Lung (tissue), 12 donors: ENCODE results near the gene ENOSF1. TPM values are rescaled to one million over a fixed set of nuclear protein-coding genes. Genes with fewer than 3 reads are reported as not detected.

Experiments
- ATAC-seq: fragments of 200-7000 bp; cut with Tn5 transposase; one replicate; pipeline ENCODE4 v1.9.1; 2020; ENCODE audit warnings: moderate number of reproducible peaks; ENCODE audit not compliant: insufficient read depth, low FRiP score
- DNase-seq, 3 donors: peaks; one replicate each; pipeline ENCODE4 v3.0.0-alpha.2; 2013 to 2017
- H3K27ac ChIP-seq, 2 donors: one replicate each; pipeline ENCODE4 v1.5.1; 2013; ENCODE audit warnings: mild to moderate bottlenecking in 2 of 2, moderate library complexity in 2 of 2, control low read depth in 1 of 2, inconsistent platforms in 1 of 2, low read depth in 1 of 2, low read length in 1 of 2
- H3K27me3 ChIP-seq, 3 donors: one replicate each; pipeline ENCODE4 v1.5.1; 2013; ENCODE audit warnings: low read length in 2 of 3; ENCODE audit not compliant: control insufficient read depth in 3 of 3, insufficient read depth in 3 of 3
- H3K36me3 ChIP-seq, 4 donors: one replicate each; pipeline ENCODE4 v1.5.1; 2013; ENCODE audit warnings: low read length in 4 of 4, mild to moderate bottlenecking in 1 of 4, moderate library complexity in 1 of 4; ENCODE audit not compliant: control insufficient read depth in 4 of 4, insufficient read depth in 4 of 4
- H3K4me1 ChIP-seq, 5 donors: one replicate each; pipeline ENCODE4 v1.5.1; 2013; ENCODE audit warnings: low read length in 5 of 5, mild to moderate bottlenecking in 2 of 5, moderate library complexity in 1 of 5; ENCODE audit not compliant: control insufficient read depth in 5 of 5, insufficient read depth in 5 of 5
- H3K4me3 ChIP-seq: one replicate; pipeline ENCODE4 v1.5.1; 2013; ENCODE audit warnings: mild to moderate bottlenecking, control low read depth, moderate library complexity
- H3K9ac ChIP-seq, 2 donors: one replicate each; pipeline ENCODE4 v1.5.1; 2013; ENCODE audit warnings: low read length in 2 of 2, control low read depth in 1 of 2; ENCODE audit not compliant: insufficient read depth in 1 of 2
- H3K9me3 ChIP-seq, 4 donors: one replicate each; pipeline ENCODE4 v1.5.1; 2013; ENCODE audit warnings: low read length in 3 of 4, mild to moderate bottlenecking in 1 of 4, moderate library complexity in 1 of 4; ENCODE audit not compliant: control insufficient read depth in 4 of 4, insufficient read depth in 3 of 4
- WGBS, 2 donors: extraction: QIAGEN DNeasy Blood & Tissue Kit; methylation state at CpG; one replicate each; pipeline ENCODE4 v1.1.7; 2013; 5-methylcytosine and 5-hydroxymethylcytosine counted together
- polyA plus RNA-seq, 2 donors: library from polyadenylated mRNA; stranded (reverse); fragments of 200-250 nt; gene quantifications; one replicate each; pipeline ENCODE4 v1.2.1, GENCODE V29; 2013
- total RNA-seq, 2 donors: library from RNA; depleted of rRNA in 1 of 2; stranded (reverse); fragments of >200 nt in 1 of 2; gene quantifications; one replicate each; pipeline ENCODE4 v1.2.1, GENCODE V29; 2014 to 2021
- TF ChIP-seq, protein P1 (sequence below): IDR thresholded peaks from 2 replicates; pipeline ENCODE4 v1.5.1; 2012; ENCODE audit warnings: mild to moderate bottlenecking; ENCODE audit errors: control extremely low read depth, extremely low read depth
- donor health status: control.
- donor health status: control.
- donor health status: Bipolar disorder and iron deficiency.
- donor health status: healthy.
- donor health status: DM: yes; HTN: yes; CAD: no.

Gene ENOSF1
- total and polyA plus RNA-seq, 4 donors: 26.9 to 122 (median 101) TPM

DNA sequence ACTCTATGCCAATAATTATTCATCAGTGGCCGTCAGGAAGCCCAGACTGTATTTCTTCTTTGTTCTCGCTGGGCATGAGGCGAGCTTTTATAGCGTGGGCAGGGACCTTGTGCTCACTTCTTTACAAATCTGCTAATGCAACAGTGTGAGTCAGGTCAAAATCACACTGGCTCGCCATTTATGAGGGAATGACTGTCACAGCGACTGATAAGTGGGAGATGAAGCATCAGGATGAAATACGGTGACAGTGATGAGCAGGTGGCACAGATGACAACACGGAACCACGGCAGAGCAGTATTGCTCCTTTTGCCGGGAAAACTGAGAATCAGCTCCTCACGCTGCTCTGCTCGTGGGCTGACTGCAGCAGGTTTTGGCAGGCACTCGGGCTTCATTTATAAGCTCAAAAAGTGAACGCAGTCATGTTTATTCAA lies 34.5 kb downstream of the ENOSF1 start:
- no peaks in the 10 kb centered on the region for H3K9me3 ChIP-seq
- no peak overlapping the region for H3K9ac ChIP-seq
- no peak overlapping the region for H3K27ac ChIP-seq
- 93 to 97% methylated on average over 14 of the region's 14 CpGs for WGBS, 2 donors
- ATAC-seq (no peak), DNase-seq (no peak)
- H3K36me3 ChIP-seq: peaks cover 19 to 39% (median 24%) of the 10 kb centered on the region in 4 donors
- H3K4me1 ChIP-seq: no peaks in the 10 kb centered on the region
- H3K4me3 ChIP-seq: no peak overlapping the region
- TF ChIP-seq, protein P1, sequence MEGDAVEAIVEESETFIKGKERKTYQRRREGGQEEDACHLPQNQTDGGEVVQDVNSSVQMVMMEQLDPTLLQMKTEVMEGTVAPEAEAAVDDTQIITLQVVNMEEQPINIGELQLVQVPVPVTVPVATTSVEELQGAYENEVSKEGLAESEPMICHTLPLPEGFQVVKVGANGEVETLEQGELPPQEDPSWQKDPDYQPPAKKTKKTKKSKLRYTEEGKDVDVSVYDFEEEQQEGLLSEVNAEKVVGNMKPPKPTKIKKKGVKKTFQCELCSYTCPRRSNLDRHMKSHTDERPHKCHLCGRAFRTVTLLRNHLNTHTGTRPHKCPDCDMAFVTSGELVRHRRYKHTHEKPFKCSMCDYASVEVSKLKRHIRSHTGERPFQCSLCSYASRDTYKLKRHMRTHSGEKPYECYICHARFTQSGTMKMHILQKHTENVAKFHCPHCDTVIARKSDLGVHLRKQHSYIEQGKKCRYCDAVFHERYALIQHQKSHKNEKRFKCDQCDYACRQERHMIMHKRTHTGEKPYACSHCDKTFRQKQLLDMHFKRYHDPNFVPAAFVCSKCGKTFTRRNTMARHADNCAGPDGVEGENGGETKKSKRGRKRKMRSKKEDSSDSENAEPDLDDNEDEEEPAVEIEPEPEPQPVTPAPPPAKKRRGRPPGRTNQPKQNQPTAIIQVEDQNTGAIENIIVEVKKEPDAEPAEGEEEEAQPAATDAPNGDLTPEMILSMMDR: no peak
- no peaks in the 10 kb centered on the region for H3K27me3 ChIP-seq

DNA sequence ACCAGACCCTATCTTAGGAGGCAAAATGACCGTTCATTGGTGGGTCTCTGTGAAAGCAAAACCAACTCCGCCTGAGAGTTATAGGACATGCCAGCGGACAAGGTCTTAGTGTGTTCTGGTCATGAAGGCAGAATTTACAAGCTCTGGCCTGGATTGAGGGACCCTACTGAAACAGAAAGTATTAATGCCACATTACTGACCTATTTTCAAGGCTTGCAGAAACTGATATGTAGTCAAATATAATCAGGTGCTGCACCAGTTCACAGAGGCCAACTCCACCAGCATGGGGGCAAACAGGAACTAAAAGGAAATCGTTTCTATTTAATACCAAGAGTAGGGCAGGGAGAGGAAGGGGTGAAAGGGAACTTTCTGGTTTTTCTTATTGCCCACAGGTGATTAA lies 35.3 kb downstream of the ENOSF1 start:
- TF ChIP-seq, protein P1: no peak
- no peak overlapping the region for H3K4me3 ChIP-seq
- no peaks in the 10 kb centered on the region for H3K4me1 ChIP-seq
- no peak overlapping the region for H3K27ac ChIP-seq
- H3K9ac ChIP-seq: no peak overlapping the region
- no peak for DNase-seq
- 54 to 56% methylated on average over 4 of the region's 4 CpGs for WGBS, 2 donors
- no peaks in the 10 kb centered on the region for H3K27me3 ChIP-seq
- no peaks in the 10 kb centered on the region for H3K9me3 ChIP-seq
- H3K36me3 ChIP-seq: peaks cover 26 to 43% (median 29%) of the 10 kb centered on the region in 4 donors
- no peak for ATAC-seq

DNA sequence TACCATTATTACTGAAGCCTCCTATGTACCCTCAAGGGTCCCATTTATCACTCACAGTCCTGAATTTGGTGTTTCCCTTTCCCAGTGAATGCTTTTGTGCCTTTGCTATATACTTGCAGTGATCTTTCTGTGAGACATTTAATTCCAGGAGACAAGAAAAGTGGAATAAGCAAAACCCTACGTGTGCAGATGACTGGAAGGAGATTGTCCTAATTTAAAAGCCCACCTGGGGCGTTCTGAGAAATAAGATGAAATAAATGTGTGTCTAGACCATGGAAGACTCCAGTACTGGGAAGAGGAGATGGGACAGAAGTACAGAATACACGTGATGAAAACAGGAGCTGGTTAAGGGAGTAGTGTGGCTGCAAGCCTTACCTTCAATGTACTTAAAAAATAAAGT lies 35.7 kb downstream of the ENOSF1 start:
- DNase-seq (no peak), ATAC-seq (no peak)
- TF ChIP-seq, protein P1: no peak
- Histone ChIP-seq H3K9ac (no peak overlapping the region), H3K9me3 (no peaks in the 10 kb centered on the region), H3K4me3 (no peak overlapping the region), H3K36me3 (peaks cover 22 to 40% (median 26%) of the 10 kb centered on the region in 4 donors), H3K4me1 (no peaks in the 10 kb centered on the region), H3K27me3 (no peaks in the 10 kb centered on the region), H3K27ac (no peak overlapping the region)
- WGBS, 2 donors: 89 to 96% methylated on average over 3 of the region's 3 CpGs

DNA sequence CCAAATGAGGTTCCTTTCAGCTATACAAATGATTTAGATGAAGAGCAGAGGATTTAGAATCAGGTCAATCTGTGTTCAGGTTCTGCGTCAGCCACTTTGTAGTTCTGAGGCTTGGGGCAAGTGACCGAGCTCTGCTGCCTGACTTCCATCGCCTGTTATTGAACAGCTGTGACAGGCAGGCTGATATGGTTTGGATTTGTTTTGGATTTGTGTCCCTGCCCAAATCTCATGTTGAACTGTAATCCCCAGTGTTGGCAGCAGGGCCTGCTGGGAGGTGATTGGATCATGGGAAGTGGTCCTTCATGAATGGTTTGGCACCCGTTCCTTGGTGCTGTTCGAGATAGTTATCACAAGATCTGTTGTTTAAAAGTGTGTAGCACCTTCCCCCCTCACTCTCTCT lies 36.4 kb downstream of the ENOSF1 start:
- H3K27ac ChIP-seq: no peak overlapping the region
- no peak for DNase-seq
- no peak for ATAC-seq
- TF ChIP-seq, protein P1: no peak
- peaks cover 17 to 38% (median 26%) of the 10 kb centered on the region in 4 donors for H3K36me3 ChIP-seq
- no peak overlapping the region for H3K4me3 ChIP-seq
- no peak overlapping the region for H3K9ac ChIP-seq
- WGBS, 2 donors: 80 to 81% methylated on average over 5 of the region's 5 CpGs
- no peaks in the 10 kb centered on the region for H3K4me1 ChIP-seq
- H3K27me3 ChIP-seq: no peaks in the 10 kb centered on the region
- no peaks in the 10 kb centered on the region for H3K9me3 ChIP-seq
